H1 (cell line): ENCODE data around the gene LLGL1. TPM values are rescaled to one million over a fixed set of nuclear protein-coding genes. Genes with fewer than 3 reads are reported as not detected.

Source experiments
- CTCF ChIA-PET: fragments of 300-600 bp; sonication (Branson Sonifier 250); formaldehyde crosslinking; loops from one replicate; lab custom pipeline; 2021; ENCODE audit not compliant: partially characterized antibody; lab: Charles Lee
- POLR2A ChIA-PET: fragments of 300-600 bp; sonication (Branson Sonifier 250); formaldehyde crosslinking; loops from one replicate; lab custom pipeline; 2021; ENCODE audit warnings: inconsistent platforms; ENCODE audit not compliant: partially characterized antibody; lab: Charles Lee
- DNase-seq, 2 experiments: peaks; one replicate each; pipeline versions ENCODE4 v3.0.0 to v3.0.0-alpha.2; 2010 to 2022; ENCODE audit warnings: low spot score in 2 of 2, low read depth in 1 of 2, mixed read lengths in 1 of 2
- FAIRE-seq: peaks from 2 replicates; lab custom pipeline; 2011; peaks lifted over from hg19 to GRCh38; lab: Jason Lieb, UNC
- H2AFZ ChIP-seq: 2 replicates; pipeline ENCODE4 v1.8.1; 2012; ENCODE audit warnings: low read length, inconsistent platforms
- H2AK5ac ChIP-seq: 2 replicates; pipeline ENCODE4 v1.6.1; 2013; ENCODE audit warnings: low read depth, low read length
- H2BK120ac ChIP-seq: replicated peaks from 2 replicates; pipeline ENCODE3; 2013; ENCODE audit warnings: low read depth, low read length, inconsistent platforms
- H2BK12ac ChIP-seq: 2 replicates; pipeline ENCODE4 v1.6.1; 2013; ENCODE audit warnings: low read depth, low read length
- H2BK15ac ChIP-seq: 2 replicates; pipeline ENCODE4 v1.6.1; 2013; ENCODE audit warnings: low read length
- H2BK20ac ChIP-seq: 2 replicates; pipeline ENCODE4 v1.6.1; 2013; ENCODE audit warnings: low read length
- H2BK5ac ChIP-seq: 2 replicates; pipeline ENCODE4 v1.6.1; 2013; ENCODE audit warnings: low read depth, low read length
- H3K14ac ChIP-seq: 2 replicates; pipeline ENCODE4 v1.6.1; 2013; ENCODE audit warnings: inconsistent platforms; ENCODE audit not compliant: insufficient read length
- H3K18ac ChIP-seq: 2 replicates; pipeline ENCODE4 v1.6.1; 2013; ENCODE audit warnings: low read length; ENCODE audit errors: extremely low read depth
- H3K23ac ChIP-seq: 2 replicates; pipeline ENCODE4 v1.6.1; 2013; ENCODE audit warnings: inconsistent platforms; ENCODE audit not compliant: insufficient read length
- H3K23me2 ChIP-seq: 2 replicates; pipeline ENCODE4 v1.6.1; 2013; ENCODE audit warnings: low read depth, low read length
- H3K27ac ChIP-seq: 2 replicates; pipeline ENCODE4 v1.6.1; 2011; ENCODE audit warnings: low read depth, low read length, inconsistent platforms
- H3K27me3 ChIP-seq, 4 experiments: replicated peaks in 1 of 4; 1 replicate in 1 of 4; 2 replicates in 3 of 4; pipeline versions ENCODE4 v1.6.1 to v1.8.1; 2011 to 2013; ENCODE audit warnings: low read length in 3 of 4, mild to moderate bottlenecking in 3 of 4, inconsistent platforms in 2 of 4, mixed read lengths in 2 of 4, moderate library complexity in 1 of 4; ENCODE audit not compliant: control insufficient read depth in 3 of 4, insufficient read depth in 3 of 4; ENCODE audit errors: extremely low read depth in 1 of 4
- H3K36me3 ChIP-seq, 4 experiments: 2 replicates each; pipeline versions ENCODE4 v1.6.1 to v1.8.1; 2011 to 2013; ENCODE audit warnings: mild to moderate bottlenecking in 4 of 4, low read length in 3 of 4, moderate library complexity in 2 of 4, control low read depth in 1 of 4, inconsistent platforms in 1 of 4; ENCODE audit not compliant: insufficient read depth in 4 of 4, control insufficient read depth in 2 of 4
- H3K4ac ChIP-seq: replicated peaks from 2 replicates; pipeline ENCODE3; 2013; ENCODE audit warnings: low read length, low read depth, mixed read lengths, inconsistent platforms; ENCODE audit not compliant: insufficient read length
- H3K4me1 ChIP-seq, 4 experiments: replicated peaks in 1 of 4; 1 replicate in 1 of 4; 2 replicates in 3 of 4; pipeline versions ENCODE4 v1.6.1 to v1.8.1; 2011 to 2013; ENCODE audit warnings: low read length in 3 of 4, inconsistent platforms in 2 of 4, mixed read lengths in 1 of 4; ENCODE audit not compliant: insufficient read depth in 4 of 4, control insufficient read depth in 3 of 4
- H3K4me2 ChIP-seq, 2 experiments: 2 replicates each; pipeline versions ENCODE4 v1.6.1 to v1.8.1; 2011 to 2013; ENCODE audit warnings: low read depth in 2 of 2, low read length in 2 of 2, control low read depth in 1 of 2, inconsistent platforms in 1 of 2, mild to moderate bottlenecking in 1 of 2; ENCODE audit not compliant: insufficient read depth in 1 of 2
- H3K4me3 ChIP-seq, 4 experiments: fragments of 200-600, 300-600 bp in 1 of 4; sonication (generic), shearing (Covaris generic), sonication (Bioruptor Twin) in 1 of 4; 2 replicates each; pipeline versions ENCODE4 v1.5.1 to v1.8.1; 2011 to 2016; ENCODE audit warnings: low read length in 4 of 4, low read depth in 3 of 4, control low read depth in 2 of 4, inconsistent platforms in 2 of 4, mild to moderate bottlenecking in 2 of 4, mixed read lengths in 1 of 4, moderate library complexity in 1 of 4; ENCODE audit not compliant: insufficient read depth in 2 of 4; ENCODE audit errors: extremely low read depth in 1 of 4
- H3K56ac ChIP-seq: replicated peaks from 2 replicates; pipeline ENCODE3; 2013; ENCODE audit warnings: low read depth, mild to moderate bottlenecking, mixed read lengths, low read length, inconsistent platforms; ENCODE audit not compliant: insufficient read length
- H3K79me1 ChIP-seq: 2 replicates; pipeline ENCODE4 v1.6.1; 2013; ENCODE audit warnings: low read depth, low read length, control low read depth
- H3K79me2 ChIP-seq, 2 experiments: 2 replicates each; pipeline versions ENCODE4 v1.6.1 to v1.8.1; 2012 to 2013; ENCODE audit warnings: low read length in 2 of 2, mild to moderate bottlenecking in 2 of 2, inconsistent platforms in 1 of 2; ENCODE audit not compliant: insufficient read depth in 2 of 2, control insufficient read depth in 1 of 2
- H3K9ac ChIP-seq, 4 experiments: replicated peaks in 1 of 4; 1 replicate in 1 of 4; 2 replicates in 3 of 4; pipeline versions ENCODE4 v1.6.1 to v1.8.1; 2011 to 2013; ENCODE audit warnings: low read depth in 3 of 4, low read length in 3 of 4, control low read depth in 2 of 4, mild to moderate bottlenecking in 2 of 4, moderate library complexity in 2 of 4, inconsistent platforms in 1 of 4; ENCODE audit errors: extremely low read depth in 1 of 4
- H3K9me3 ChIP-seq, 2 experiments: 2 replicates each; pipeline versions ENCODE4 v1.6.1 to v1.8.1; 2012 to 2013; ENCODE audit warnings: mild to moderate bottlenecking in 2 of 2, moderate library complexity in 2 of 2, control low read depth in 1 of 2, inconsistent platforms in 1 of 2, low read depth in 1 of 2, low read length in 1 of 2, mixed read lengths in 1 of 2; ENCODE audit not compliant: insufficient read depth in 2 of 2
- H4K20me1 ChIP-seq, 2 experiments: replicated peaks in 1 of 2; 2 replicates each; pipeline versions ENCODE3 to v1.8.1; 2011 to 2013; ENCODE audit warnings: inconsistent platforms in 2 of 2, low read length in 2 of 2, mild to moderate bottlenecking in 1 of 2; ENCODE audit not compliant: insufficient read depth in 2 of 2, control insufficient read depth in 1 of 2
- H4K5ac ChIP-seq: 2 replicates; pipeline ENCODE4 v1.6.1; 2013; ENCODE audit warnings: low read length, low read depth, mixed read lengths, inconsistent platforms; ENCODE audit not compliant: insufficient read length
- H4K8ac ChIP-seq: 2 replicates; pipeline ENCODE4 v1.8.0; 2013; ENCODE audit warnings: mild to moderate bottlenecking, moderate library complexity, low read length, inconsistent platforms; ENCODE audit not compliant: insufficient read depth; ENCODE audit errors: extremely low read depth
- H4K91ac ChIP-seq: replicated peaks from 2 replicates; pipeline ENCODE3; 2013; ENCODE audit warnings: low read length, mixed read lengths, inconsistent platforms; ENCODE audit not compliant: insufficient read length
- BRCA1 ChIP-seq: IDR thresholded peaks from 2 replicates; pipeline ENCODE4 v1.6.1; 2012; ENCODE audit warnings: low read depth, low read length, improper control_type of control experiment
- CHD2 ChIP-seq: IDR thresholded peaks from 2 replicates; pipeline ENCODE4 v1.6.1; 2012; ENCODE audit warnings: low read length, improper control_type of control experiment
- GABPA ChIP-seq: IDR thresholded peaks from 2 replicates; pipeline ENCODE4 v1.6.1; 2011; ENCODE audit warnings: mild to moderate bottlenecking, low read length, moderate library complexity, borderline replicate concordance; ENCODE audit not compliant: insufficient read depth
- RBBP5 ChIP-seq: IDR thresholded peaks from 2 replicates; pipeline ENCODE4 v1.7.1; 2012; ENCODE audit warnings: low read depth, mild to moderate bottlenecking, inconsistent platforms, low read length, moderate library complexity, borderline replicate concordance
- SIN3A ChIP-seq, 2 experiments: IDR thresholded peaks in 1 of 2; conservative IDR thresholded peaks in 1 of 2; 2 replicates each; pipeline ENCODE4 v1.6.1; 2011 to 2012; ENCODE audit warnings: low read length in 2 of 2, improper control_type of control experiment in 1 of 2, low read depth in 1 of 2, mild to moderate bottlenecking in 1 of 2
- SP1 ChIP-seq: IDR thresholded peaks from 2 replicates; pipeline ENCODE4 v1.6.1; 2011; ENCODE audit warnings: low read depth, low read length
- WGBS, 2 experiments: shearing (Covaris generic) in 1 of 2; methylation state at CpG; one replicate each; pipeline versions ENCODE4 v1.1.6 to v1.1.7; 2013 to 2015; ENCODE audit warnings: low lambda C conversion rate in 2 of 2, mixed read lengths in 2 of 2, inconsistent platforms in 1 of 2, low coverage in 1 of 2, missing lambda C conversion rate in 1 of 2; ENCODE audit not compliant: insufficient replicate concordance in 2 of 2, insufficient coverage in 1 of 2, insufficient read length in 1 of 2; ENCODE audit errors: extremely low coverage in 1 of 2, missing lambda C conversion rate in 1 of 2; 5-methylcytosine and 5-hydroxymethylcytosine counted together
- polyA plus RNA-seq, 7 experiments: library from polyadenylated mRNA; depleted of rRNA in 3 of 7; stranded (reverse) in 5 of 7; unstranded in 2 of 7; fragments of >200 nt in 5 of 7; fragments of 200-250 nt in 2 of 7; gene quantifications; 1 replicate in 5 of 7; 2 replicates in 1 of 7; 4 replicates in 1 of 7; pipeline versions ENCODE4 v1.2.1 to v1.2.3, GENCODE V29; 2011 to 2013; ENCODE audit warnings: missing spikeins in 2 of 7, mixed read lengths in 2 of 7
- total RNA-seq: library from RNA; stranded (reverse); fragmentation: NEBNext Ultra II Directional; extraction: Animal tissue kit (Norgen Biotek cat#: 25700); gene quantifications from 2 replicates; pipeline ENCODE4 v1.2.1, GENCODE V29; 2021

Gene LLGL1
- total and polyA plus RNA-seq, 2 of the 8 experiments (the other 6 are each of a cell fraction or from before 2014, with no cell fraction given) = 71.3 to 107 TPM

GRCh38 chr17:18253187-18253884 lies 27.9 kb downstream of the LLGL1 start:
- no peaks in the 10 kb centered on the region for H3K9me3 ChIP-seq
- no peak overlapping the region for H3K27ac ChIP-seq
- no peak overlapping the region for H3K4me3 ChIP-seq
- H3K14ac ChIP-seq = no peak overlapping the region
- H3K4ac ChIP-seq = no peak overlapping the region
- no peak overlapping the region for H3K23ac ChIP-seq
- H3K23me2 ChIP-seq = peaks cover 7% of the 10 kb centered on the region
- TF ChIP-seq SIN3A (conservative IDR thresholded peaks at IDR 0.05 in 1 of 2, IDR thresholded peaks at IDR 0.05 in 1 of 2; ENCODE audit: low read depth in 1 of 2, low read length in 2 of 2) (no peak), BRCA1 (no peak), CHD2 (no peak), SP1 (no peak), GABPA (no peak), RBBP5 (no peak)
- WGBS, 2 experiments = 88% methylated on average over 16 of the region's 16 CpGs; no CpG with 5 or more reads in 1 of the 2 experiments
- H2BK120ac ChIP-seq = no peak overlapping the region
- no peak overlapping the region for H3K9ac ChIP-seq
- no peak overlapping the region for H2AFZ ChIP-seq
- no peak overlapping the region for H3K18ac ChIP-seq
- H3K27me3 ChIP-seq = no peaks in the 10 kb centered on the region
- H4K20me1 ChIP-seq = peaks cover 5 to 12% of the 10 kb centered on the region in 2 experiments
- H2BK5ac ChIP-seq = no peak overlapping the region
- H3K4me1 ChIP-seq = peaks cover 0 to 17% (median 11%) of the 10 kb centered on the region in 4 experiments; a peak in 6 of 7 replicates
- peaks cover 35 to 61% (median 53%) of the 10 kb centered on the region in 4 experiments for H3K36me3 ChIP-seq
- H3K79me1 ChIP-seq = peaks cover 14% of the 10 kb centered on the region
- no peak overlapping the region; the same call in 1 of the 2 replicates for H4K8ac ChIP-seq
- H4K5ac ChIP-seq = no peak overlapping the region
- no peak overlapping the region for H2AK5ac ChIP-seq
- FAIRE-seq = no peak
- H2BK12ac ChIP-seq = no peak overlapping the region
- H2BK20ac ChIP-seq = no peak overlapping the region
- H3K56ac ChIP-seq = no peak overlapping the region
- H4K91ac ChIP-seq = no peak overlapping the region
- CTCF ChIA-PET = interaction anchor here (0.7 to 3.9 kb wide), 4 partner anchors 12 to 68 kb away, joined by 3 to 16 read pairs (median 4); no protein-coding TSS in a partner anchor
- DNase-seq = no peak
- peaks cover 0 to 18% of the 10 kb centered on the region in 2 experiments; a peak in 1 of 4 replicates for H3K79me2 ChIP-seq
- no peak overlapping the region for H3K4me2 ChIP-seq
- no peak overlapping the region for H2BK15ac ChIP-seq
- POLR2A ChIA-PET = interaction anchor here (0.9 to 3.1 kb wide), 6 partner anchors 10 to 26 kb away, joined by 3 to 22 read pairs (median 4); no protein-coding TSS in a partner anchor
